ENCODE data around the gene NMS. TPM values are rescaled to one million over a fixed set of nuclear protein-coding genes. Genes with fewer than 3 reads are reported as not detected.
A peak's percentile ranks its signal among the peaks of the same experiment; 100 is the strongest.

NMS gene
- total RNA-seq, 1 experiment from 2014 or later = not detected

- no peak for ATAC-seq
- TF ChIP-seq HMGXB4 (CRISPR knock-in tag; IDR thresholded peaks at IDR 0.05) (no peak), FOXK1 (CRISPR knock-in tag; IDR thresholded peaks at IDR 0.05) (no peak), ZNF317 (CRISPR knock-in tag; IDR thresholded peaks at IDR 0.05; ENCODE audit: borderline replicate concordance, low read depth) (no peak)
- Mint-ChIP-seq H3K4me3 (no peak overlapping the region), H3K27ac (no peak overlapping the region), H3K4me1 (peaks cover 11% of the 10 kb centered on the region), H3K27me3 (ENCODE audit: low read depth) (peaks cover 3% of the 10 kb centered on the region; the same call in 1 of the 2 replicates), H3K9me3 (peaks cover 37% of the 10 kb centered on the region), H3K36me3 (peaks cover 5% of the 10 kb centered on the region)
- DNase-seq (ENCODE audit: low spot score) = no peak
- POLR2A ChIA-PET = no interaction called here
- CTCF ChIA-PET = no interaction called here
These were observed 43.2 kb upstream of the NMS start for GRCh38 chr2:100427111-100427510.

- DNase-seq (ENCODE audit: low spot score) (peak; percentile 78), ATAC-seq (peak; percentile 78)
- peaks cover 5% of the 10 kb centered on the region for H3K36me3 Mint-ChIP-seq
- peaks cover 3% of the 10 kb centered on the region; the same call in 1 of the 2 replicates for H3K27me3 Mint-ChIP-seq (ENCODE audit: low read depth)
- no peak overlapping the region for H3K27ac Mint-ChIP-seq
- POLR2A ChIA-PET = no interaction called here
- H3K4me3 Mint-ChIP-seq = no peak overlapping the region
- H3K4me1 Mint-ChIP-seq = peaks cover 11% of the 10 kb centered on the region
- peaks cover 42% of the 10 kb centered on the region for H3K9me3 Mint-ChIP-seq
- peak; percentile 26; the same call in 1 of the 2 replicates for TF ChIP-seq CTCF (IDR thresholded peaks at IDR 0.05)
- no peak for TF ChIP-seq ZNF532 (CRISPR knock-in tag; IDR thresholded peaks at IDR 0.05; ENCODE audit: borderline replicate concordance)
- no peak for TF ChIP-seq EMX1 (CRISPR knock-in tag; IDR thresholded peaks at IDR 0.05)
- CTCF ChIA-PET = no interaction called here
These were observed 42.5 kb upstream of the NMS start for GRCh38 chr2:100427627-100428258.

DNA sequence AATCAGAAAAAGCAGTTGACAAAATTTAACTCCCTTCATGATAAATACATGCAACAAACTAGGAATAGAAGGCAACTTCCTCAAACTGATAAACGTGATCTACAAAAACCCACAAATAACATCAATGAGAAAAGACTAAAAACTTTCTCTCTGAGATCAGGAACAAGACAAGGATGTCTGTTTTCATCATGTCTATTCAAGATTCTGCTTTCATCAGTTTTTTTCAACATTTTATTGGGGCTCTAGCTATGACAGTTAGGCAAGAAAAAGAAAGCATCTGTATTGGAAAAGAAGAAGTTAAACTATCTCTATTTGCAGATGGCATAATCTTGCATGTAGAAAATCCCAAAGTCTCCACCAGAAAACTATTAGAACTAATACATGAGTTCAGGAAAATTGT lies 40.6 kb upstream of the NMS start:
- Mint-ChIP-seq H3K4me3 (no peak overlapping the region), H3K36me3 (peaks cover 5% of the 10 kb centered on the region), H3K27ac (no peak overlapping the region), H3K27me3 (ENCODE audit: low read depth) (peaks cover 3% of the 10 kb centered on the region; the same call in 1 of the 2 replicates), H3K9me3 (peaks cover 37% of the 10 kb centered on the region), H3K4me1 (peaks cover 3% of the 10 kb centered on the region)
- ATAC-seq = no peak
- ChIA-PET POLR2A (no interaction called here), CTCF (no interaction called here)
- DNase-seq (ENCODE audit: low spot score) = no peak
- TF ChIP-seq MYBL2 (CRISPR knock-in tag; IDR thresholded peaks at IDR 0.05) (no peak), RORB (CRISPR knock-in tag; IDR thresholded peaks at IDR 0.05) (no peak), ZNF219 (CRISPR knock-in tag; IDR thresholded peaks at IDR 0.05; ENCODE audit: borderline replicate concordance) (no peak), SP1 (CRISPR knock-in tag; conservative IDR thresholded peaks at IDR 0.05) (no peak), NFE2L1 (CRISPR knock-in tag; IDR thresholded peaks at IDR 0.05) (no peak), PRRX2 (CRISPR knock-in tag; IDR thresholded peaks at IDR 0.05) (no peak), RELA (CRISPR knock-in tag; IDR thresholded peaks at IDR 0.05; ENCODE audit: borderline replicate concordance) (no peak), SMAD3 (CRISPR knock-in tag; IDR thresholded peaks at IDR 0.05; ENCODE audit: borderline replicate concordance) (no peak), NR3C1 (CRISPR knock-in tag; conservative IDR thresholded peaks at IDR 0.05; ENCODE audit: low read depth) (no peak), TP53 (CRISPR knock-in tag; IDR thresholded peaks at IDR 0.05) (no peak), ZNF416 (CRISPR knock-in tag; IDR thresholded peaks at IDR 0.05) (no peak), NR2C2 (CRISPR knock-in tag; IDR thresholded peaks at IDR 0.05) (no peak)
- TF ChIP-seq, protein P1, sequence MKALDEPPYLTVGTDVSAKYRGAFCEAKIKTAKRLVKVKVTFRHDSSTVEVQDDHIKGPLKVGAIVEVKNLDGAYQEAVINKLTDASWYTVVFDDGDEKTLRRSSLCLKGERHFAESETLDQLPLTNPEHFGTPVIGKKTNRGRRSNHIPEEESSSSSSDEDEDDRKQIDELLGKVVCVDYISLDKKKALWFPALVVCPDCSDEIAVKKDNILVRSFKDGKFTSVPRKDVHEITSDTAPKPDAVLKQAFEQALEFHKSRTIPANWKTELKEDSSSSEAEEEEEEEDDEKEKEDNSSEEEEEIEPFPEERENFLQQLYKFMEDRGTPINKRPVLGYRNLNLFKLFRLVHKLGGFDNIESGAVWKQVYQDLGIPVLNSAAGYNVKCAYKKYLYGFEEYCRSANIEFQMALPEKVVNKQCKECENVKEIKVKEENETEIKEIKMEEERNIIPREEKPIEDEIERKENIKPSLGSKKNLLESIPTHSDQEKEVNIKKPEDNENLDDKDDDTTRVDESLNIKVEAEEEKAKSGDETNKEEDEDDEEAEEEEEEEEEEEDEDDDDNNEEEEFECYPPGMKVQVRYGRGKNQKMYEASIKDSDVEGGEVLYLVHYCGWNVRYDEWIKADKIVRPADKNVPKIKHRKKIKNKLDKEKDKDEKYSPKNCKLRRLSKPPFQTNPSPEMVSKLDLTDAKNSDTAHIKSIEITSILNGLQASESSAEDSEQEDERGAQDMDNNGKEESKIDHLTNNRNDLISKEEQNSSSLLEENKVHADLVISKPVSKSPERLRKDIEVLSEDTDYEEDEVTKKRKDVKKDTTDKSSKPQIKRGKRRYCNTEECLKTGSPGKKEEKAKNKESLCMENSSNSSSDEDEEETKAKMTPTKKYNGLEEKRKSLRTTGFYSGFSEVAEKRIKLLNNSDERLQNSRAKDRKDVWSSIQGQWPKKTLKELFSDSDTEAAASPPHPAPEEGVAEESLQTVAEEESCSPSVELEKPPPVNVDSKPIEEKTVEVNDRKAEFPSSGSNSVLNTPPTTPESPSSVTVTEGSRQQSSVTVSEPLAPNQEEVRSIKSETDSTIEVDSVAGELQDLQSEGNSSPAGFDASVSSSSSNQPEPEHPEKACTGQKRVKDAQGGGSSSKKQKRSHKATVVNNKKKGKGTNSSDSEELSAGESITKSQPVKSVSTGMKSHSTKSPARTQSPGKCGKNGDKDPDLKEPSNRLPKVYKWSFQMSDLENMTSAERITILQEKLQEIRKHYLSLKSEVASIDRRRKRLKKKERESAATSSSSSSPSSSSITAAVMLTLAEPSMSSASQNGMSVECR (CRISPR knock-in tag; IDR thresholded peaks at IDR 0.05; ENCODE audit: borderline replicate concordance) = no peak
- TF ChIP-seq, protein P2, sequence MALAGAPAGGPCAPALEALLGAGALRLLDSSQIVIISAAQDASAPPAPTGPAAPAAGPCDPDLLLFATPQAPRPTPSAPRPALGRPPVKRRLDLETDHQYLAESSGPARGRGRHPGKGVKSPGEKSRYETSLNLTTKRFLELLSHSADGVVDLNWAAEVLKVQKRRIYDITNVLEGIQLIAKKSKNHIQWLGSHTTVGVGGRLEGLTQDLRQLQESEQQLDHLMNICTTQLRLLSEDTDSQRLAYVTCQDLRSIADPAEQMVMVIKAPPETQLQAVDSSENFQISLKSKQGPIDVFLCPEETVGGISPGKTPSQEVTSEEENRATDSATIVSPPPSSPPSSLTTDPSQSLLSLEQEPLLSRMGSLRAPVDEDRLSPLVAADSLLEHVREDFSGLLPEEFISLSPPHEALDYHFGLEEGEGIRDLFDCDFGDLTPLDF (CRISPR knock-in tag; IDR thresholded peaks at IDR 0.05) = no peak

All from WTC11 (cell line).